CD14-positive monocyte (primary cell): ENCODE data around the gene MRPS6. TPM values are rescaled to one million over a fixed set of nuclear protein-coding genes. Genes with fewer than 3 reads are reported as not detected.

ENCODE experiments used
- DNase-seq, 3 donors: peaks; one replicate each; pipeline ENCODE4 v3.0.0-alpha.2; 2011 to 2022
- H2AFZ ChIP-seq: 2 replicates; pipeline ENCODE4 v1.6.0; 2012; ENCODE audit warnings: mild to moderate bottlenecking, low read depth, low read length, inconsistent platforms; ENCODE audit not compliant: insufficient read depth, poor library complexity, severe bottlenecking
- H3K27ac ChIP-seq, 2 donors: 1 replicate in 1 of 2; 2 replicates in 1 of 2; pipeline ENCODE4 v1.5.1; 2012 to 2013; ENCODE audit warnings: low read length in 2 of 2, control low read depth in 1 of 2, inconsistent platforms in 1 of 2, low read depth in 1 of 2, mild to moderate bottlenecking in 1 of 2
- H3K27me3 ChIP-seq, 2 donors: one replicate each; pipeline versions ENCODE4 v1.6.0 to v1.6.1; 2011 to 2013; ENCODE audit warnings: low read length in 2 of 2; ENCODE audit not compliant: control insufficient read depth in 2 of 2, insufficient read depth in 2 of 2
- H3K36me3 ChIP-seq, 2 donors: replicated peaks in 1 of 2; 1 replicate in 1 of 2; 2 replicates in 1 of 2; pipeline versions ENCODE4 v1.5.1 to v1.6.1; 2012 to 2013; ENCODE audit warnings: low read length in 2 of 2, control low read depth in 1 of 2, inconsistent platforms in 1 of 2, mild to moderate bottlenecking in 1 of 2; ENCODE audit not compliant: insufficient read depth in 2 of 2, control insufficient read depth in 1 of 2
- H3K4me1 ChIP-seq, 2 donors: 1 replicate in 1 of 2; 2 replicates in 1 of 2; pipeline versions ENCODE4 v1.5.1 to v1.6.1; 2012 to 2013; ENCODE audit warnings: low read length in 2 of 2, control low read depth in 1 of 2, inconsistent platforms in 1 of 2, mild to moderate bottlenecking in 1 of 2, moderate library complexity in 1 of 2; ENCODE audit not compliant: insufficient read depth in 2 of 2, control insufficient read depth in 1 of 2
- H3K4me2 ChIP-seq: replicated peaks from 2 replicates; pipeline ENCODE3; 2012; ENCODE audit warnings: low read length, moderate library complexity, mild to moderate bottlenecking; ENCODE audit not compliant: poor library complexity, severe bottlenecking; ENCODE audit errors: extremely low read depth
- H3K4me3 ChIP-seq, 3 experiments: fragments of 200-600 bp in 1 of 3; sonication (generic) in 1 of 3; replicated peaks in 1 of 3; 1 replicate in 2 of 3; 2 replicates in 1 of 3; pipeline ENCODE4 v1.5.1; 2011 to 2013; ENCODE audit warnings: low read length in 3 of 3, mild to moderate bottlenecking in 3 of 3, control low read depth in 2 of 3, low read depth in 2 of 3, inconsistent platforms in 1 of 3, moderate library complexity in 1 of 3
- H3K79me2 ChIP-seq: 2 replicates; pipeline ENCODE4 v1.6.0; 2012; ENCODE audit warnings: mild to moderate bottlenecking, control low read depth, inconsistent platforms, low read length, moderate library complexity; ENCODE audit not compliant: insufficient read depth
- H3K9ac ChIP-seq: 2 replicates; pipeline ENCODE4 v1.6.0; 2017; ENCODE audit warnings: low read length, mild to moderate bottlenecking; ENCODE audit not compliant: insufficient read depth, poor library complexity, severe bottlenecking
- H3K9me3 ChIP-seq, 2 donors: replicated peaks in 1 of 2; 1 replicate in 1 of 2; 2 replicates in 1 of 2; pipeline versions ENCODE4 v1.5.1 to v1.6.1; 2012 to 2013; ENCODE audit warnings: low read length in 2 of 2, control low read depth in 1 of 2; ENCODE audit not compliant: control insufficient read depth in 1 of 2, insufficient read depth in 1 of 2
- H4K20me1 ChIP-seq: 2 replicates; pipeline ENCODE4 v1.6.0; 2012; ENCODE audit warnings: mild to moderate bottlenecking, low read length, control low read depth, moderate library complexity; ENCODE audit not compliant: insufficient read depth
- H3K27ac Mint-ChIP-seq, 7 donors: one replicate each; pipeline ENCODE4 v1.8.0; 2020; ENCODE audit warnings: mild to moderate bottlenecking in 7 of 7, mixed read lengths in 7 of 7, moderate library complexity in 6 of 7, inconsistent platforms in 2 of 7
- H3K27me3 Mint-ChIP-seq, 3 donors: one replicate each; pipeline ENCODE4 v1.8.0; 2021 to 2022; ENCODE audit warnings: low read depth in 3 of 3, mild to moderate bottlenecking in 3 of 3, mixed read lengths in 3 of 3, moderate library complexity in 3 of 3, inconsistent platforms in 1 of 3
- H3K36me3 Mint-ChIP-seq, 2 donors: one replicate each; pipeline ENCODE4 v1.8.0; 2020; ENCODE audit warnings: mixed read lengths in 2 of 2, inconsistent platforms in 1 of 2, mild to moderate bottlenecking in 1 of 2
- H3K4me1 Mint-ChIP-seq: one replicate; pipeline ENCODE4 v1.8.0; 2020; ENCODE audit warnings: mild to moderate bottlenecking, mixed read lengths
- H3K4me3 Mint-ChIP-seq, 2 donors: one replicate each; pipeline ENCODE4 v1.8.0; 2020; ENCODE audit warnings: mild to moderate bottlenecking in 2 of 2, mixed read lengths in 2 of 2, moderate library complexity in 1 of 2
- H3K9me3 Mint-ChIP-seq, 7 donors: one replicate each; pipeline ENCODE4 v1.8.0; 2020 to 2022; ENCODE audit warnings: mixed read lengths in 7 of 7, mild to moderate bottlenecking in 6 of 7, moderate library complexity in 6 of 7, inconsistent platforms in 2 of 7
- WGBS: methylation state at CpG from one replicate; pipeline ENCODE4 v1.1.5; 2013; ENCODE audit warnings: missing lambda C conversion rate; ENCODE audit not compliant: insufficient coverage; 5-methylcytosine and 5-hydroxymethylcytosine counted together
- intact Hi-C, 2 donors: fragments of 100-400 bp; cut with micrococcal nuclease; formaldehyde crosslinking; loops; one replicate each; pipeline versions ENCODE4 v1.15.0 to v1.15.1; 2023
- polyA plus RNA-seq, 3 donors: library from polyadenylated mRNA; depleted of rRNA in 1 of 3; unstranded in 2 of 3; stranded (reverse) in 1 of 3; fragments of 300-500 nt in 2 of 3; fragments of >200 nt in 1 of 3; fragmentation: Illumina TruSeq in 2 of 3; gene quantifications; 1 replicate in 2 of 3; 2 replicates in 1 of 3; pipeline ENCODE4 v1.2.3, GENCODE V29; 2012 to 2021
- TF ChIP-seq, protein P1 (sequence below): fragments of 200-600 bp; IDR thresholded peaks from one replicate; pipeline ENCODE4 v1.8.0; 2022; ENCODE audit warnings: antibody characterized with exemption, mild to moderate bottlenecking

MRPS6 gene
- polyA plus RNA-seq, 3 donors = 29.8 to 124 (median 101) TPM

DNA sequence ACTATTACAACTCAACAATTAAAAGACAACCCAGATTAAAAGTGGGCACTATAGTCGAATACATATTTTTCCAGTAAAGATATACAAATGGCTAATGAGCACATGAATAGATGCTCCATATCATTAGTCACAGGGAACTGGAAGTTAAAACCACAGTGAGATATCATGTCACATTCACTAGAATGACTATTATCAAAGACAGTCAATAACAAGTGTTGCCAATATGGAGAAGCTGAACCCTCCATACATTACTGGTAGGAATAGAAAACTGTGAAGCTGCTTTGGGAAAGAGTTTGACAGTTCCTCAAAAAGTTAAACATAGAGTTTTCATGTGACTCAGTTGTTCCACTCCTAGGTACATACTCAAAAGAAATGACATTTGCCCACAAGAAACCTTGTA is 30.6 kb upstream of the MRPS6 start:
- Histone ChIP-seq H3K79me2 (no peaks in the 10 kb centered on the region), H3K9me3 (no peaks in the 10 kb centered on the region), H3K27me3 (no peaks in the 10 kb centered on the region), H3K36me3 (no peaks in the 10 kb centered on the region), H3K4me3 (no peak overlapping the region), H4K20me1 (no peaks in the 10 kb centered on the region), H3K4me1 (no peaks in the 10 kb centered on the region), H3K4me2 (no peak overlapping the region), H2AFZ (no peak overlapping the region), H3K9ac (no peak overlapping the region), H3K27ac (no peak overlapping the region)
- Mint-ChIP-seq H3K4me3 (no peak overlapping the region), H3K9me3 (peaks cover 0 to 2% (median 0%) of the 10 kb centered on the region in 7 donors), H3K36me3 (no peaks in the 10 kb centered on the region), H3K27ac (no peak overlapping the region), H3K4me1 (peaks cover 2% of the 10 kb centered on the region), H3K27me3 (peaks cover 1 to 5% (median 3%) of the 10 kb centered on the region in 3 donors)
- WGBS = no CpG with 5 or more reads among the region's 1 CpG
- TF ChIP-seq, protein P1, sequence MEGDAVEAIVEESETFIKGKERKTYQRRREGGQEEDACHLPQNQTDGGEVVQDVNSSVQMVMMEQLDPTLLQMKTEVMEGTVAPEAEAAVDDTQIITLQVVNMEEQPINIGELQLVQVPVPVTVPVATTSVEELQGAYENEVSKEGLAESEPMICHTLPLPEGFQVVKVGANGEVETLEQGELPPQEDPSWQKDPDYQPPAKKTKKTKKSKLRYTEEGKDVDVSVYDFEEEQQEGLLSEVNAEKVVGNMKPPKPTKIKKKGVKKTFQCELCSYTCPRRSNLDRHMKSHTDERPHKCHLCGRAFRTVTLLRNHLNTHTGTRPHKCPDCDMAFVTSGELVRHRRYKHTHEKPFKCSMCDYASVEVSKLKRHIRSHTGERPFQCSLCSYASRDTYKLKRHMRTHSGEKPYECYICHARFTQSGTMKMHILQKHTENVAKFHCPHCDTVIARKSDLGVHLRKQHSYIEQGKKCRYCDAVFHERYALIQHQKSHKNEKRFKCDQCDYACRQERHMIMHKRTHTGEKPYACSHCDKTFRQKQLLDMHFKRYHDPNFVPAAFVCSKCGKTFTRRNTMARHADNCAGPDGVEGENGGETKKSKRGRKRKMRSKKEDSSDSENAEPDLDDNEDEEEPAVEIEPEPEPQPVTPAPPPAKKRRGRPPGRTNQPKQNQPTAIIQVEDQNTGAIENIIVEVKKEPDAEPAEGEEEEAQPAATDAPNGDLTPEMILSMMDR = no peak
- intact Hi-C loops = no loop called here
- DNase-seq = no peak

DNA sequence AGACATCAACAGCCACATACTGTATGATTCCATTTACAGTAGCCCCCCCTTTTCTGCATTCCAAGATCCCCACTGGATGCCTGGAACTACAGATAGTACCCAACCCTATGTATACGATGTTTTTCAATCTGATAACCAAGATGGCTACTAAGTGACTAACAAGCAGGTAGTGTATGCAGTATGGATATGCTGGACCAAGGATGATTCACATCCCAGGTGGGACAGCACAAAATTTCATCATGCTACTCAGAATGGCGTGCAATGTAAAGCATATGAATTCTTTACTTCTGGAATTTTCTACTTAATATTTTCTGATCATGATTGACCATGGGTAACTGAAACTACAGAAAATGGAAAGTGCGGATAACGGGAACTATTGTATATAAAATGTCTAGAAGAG is 30.0 kb upstream of the MRPS6 start:
- Histone ChIP-seq H3K36me3 (no peaks in the 10 kb centered on the region), H3K4me1 (no peaks in the 10 kb centered on the region), H3K9me3 (no peaks in the 10 kb centered on the region), H3K27ac (no peak overlapping the region), H2AFZ (no peak overlapping the region), H3K79me2 (no peaks in the 10 kb centered on the region), H3K9ac (no peak overlapping the region), H3K27me3 (no peaks in the 10 kb centered on the region), H3K4me3 (no peak overlapping the region), H4K20me1 (no peaks in the 10 kb centered on the region), H3K4me2 (no peak overlapping the region)
- no peak for DNase-seq
- H3K4me3 Mint-ChIP-seq = no peak overlapping the region
- no peaks in the 10 kb centered on the region for H3K36me3 Mint-ChIP-seq
- no CpG with 5 or more reads among the region's 4 CpGs for whole genome bisulfite sequencing
- H3K27ac Mint-ChIP-seq = no peak overlapping the region
- H3K4me1 Mint-ChIP-seq = peaks cover 2% of the 10 kb centered on the region
- TF ChIP-seq, protein P1 = no peak
- H3K27me3 Mint-ChIP-seq = peaks cover 1 to 5% (median 3%) of the 10 kb centered on the region in 3 donors
- intact Hi-C loops = no loop called here
- H3K9me3 Mint-ChIP-seq = peaks cover 0 to 2% (median 0%) of the 10 kb centered on the region in 7 donors
